ENCODE results near the gene SRPK1.

Gene SRPK1

DNA sequence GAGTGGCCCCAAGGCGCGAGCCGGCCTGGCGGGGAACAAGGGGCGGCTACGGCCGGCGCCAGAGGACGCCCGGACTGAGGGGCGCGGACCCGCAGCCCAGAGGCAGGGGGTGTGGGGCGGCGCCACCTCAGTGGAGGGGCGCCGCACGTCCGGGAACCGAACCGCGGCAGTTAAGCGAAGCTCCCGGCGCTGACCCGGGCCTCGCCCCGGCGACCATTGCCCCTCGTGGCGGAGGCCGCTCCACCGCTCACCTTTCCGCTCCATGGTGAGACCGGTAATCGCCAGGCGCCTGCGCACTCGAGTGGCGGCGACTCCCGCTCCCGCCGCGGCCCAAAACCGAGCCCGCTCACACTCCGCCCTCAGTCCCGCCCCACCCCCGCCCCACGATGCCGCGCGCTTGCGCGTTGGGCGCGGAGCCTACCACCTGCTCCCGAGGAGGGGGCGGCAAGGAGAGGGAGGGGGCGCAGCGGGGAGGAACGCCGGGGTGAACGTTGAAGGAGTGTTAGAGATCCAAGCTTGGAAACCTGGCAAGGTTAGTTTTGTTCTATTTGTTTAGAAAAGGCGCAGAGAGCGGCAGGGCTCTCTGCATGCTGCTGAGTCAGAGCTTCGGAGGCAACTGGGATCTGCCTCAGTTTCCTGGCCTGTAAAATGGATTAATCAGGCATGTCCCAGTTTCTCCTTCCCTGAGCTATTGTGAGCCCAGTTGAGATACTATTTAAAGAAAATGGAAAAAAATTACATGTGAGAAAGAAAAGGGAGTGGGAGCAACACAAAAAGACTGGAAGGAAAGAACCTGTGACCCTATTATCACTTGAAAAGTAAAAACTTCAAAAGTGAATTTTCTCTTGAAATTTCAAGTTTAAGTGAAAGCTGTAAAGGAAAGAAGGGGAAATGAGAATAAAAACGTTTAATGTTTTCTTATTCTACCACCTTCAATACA, at the start of gene SRPK1:
Gene SRPK1 (minus strand): TSS at position 306 of the 940 bp plus-strand sequence. CDS start 42 bp downstream, at position 264.
- TF ChIP-seq, protein P1, sequence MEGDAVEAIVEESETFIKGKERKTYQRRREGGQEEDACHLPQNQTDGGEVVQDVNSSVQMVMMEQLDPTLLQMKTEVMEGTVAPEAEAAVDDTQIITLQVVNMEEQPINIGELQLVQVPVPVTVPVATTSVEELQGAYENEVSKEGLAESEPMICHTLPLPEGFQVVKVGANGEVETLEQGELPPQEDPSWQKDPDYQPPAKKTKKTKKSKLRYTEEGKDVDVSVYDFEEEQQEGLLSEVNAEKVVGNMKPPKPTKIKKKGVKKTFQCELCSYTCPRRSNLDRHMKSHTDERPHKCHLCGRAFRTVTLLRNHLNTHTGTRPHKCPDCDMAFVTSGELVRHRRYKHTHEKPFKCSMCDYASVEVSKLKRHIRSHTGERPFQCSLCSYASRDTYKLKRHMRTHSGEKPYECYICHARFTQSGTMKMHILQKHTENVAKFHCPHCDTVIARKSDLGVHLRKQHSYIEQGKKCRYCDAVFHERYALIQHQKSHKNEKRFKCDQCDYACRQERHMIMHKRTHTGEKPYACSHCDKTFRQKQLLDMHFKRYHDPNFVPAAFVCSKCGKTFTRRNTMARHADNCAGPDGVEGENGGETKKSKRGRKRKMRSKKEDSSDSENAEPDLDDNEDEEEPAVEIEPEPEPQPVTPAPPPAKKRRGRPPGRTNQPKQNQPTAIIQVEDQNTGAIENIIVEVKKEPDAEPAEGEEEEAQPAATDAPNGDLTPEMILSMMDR (IDR thresholded peaks at IDR 0.05) = peak; percentile 31
- no peaks in the 10 kb centered on the region for H3K9me3 ChIP-seq
- H3K36me3 ChIP-seq = peaks cover 8% of the 10 kb centered on the region
- peak within 1 kb of the TSS; percentile 92 for H3K27ac ChIP-seq
- peak within 1 kb of the TSS; percentile 75 to 90 for H3K4me3 ChIP-seq (ENCODE audit: low read depth in 1 of 2, low read length in 1 of 2)
- H3K4me1 ChIP-seq (ENCODE audit: control insufficient read depth in 1 of 2, insufficient read depth in 1 of 2, low read depth in 1 of 2, low read length in 1 of 2) = peaks cover 34 to 35% of the 10 kb centered on the region in 2 experiments
- H3K27me3 ChIP-seq = no peaks in the 10 kb centered on the region

DNA sequence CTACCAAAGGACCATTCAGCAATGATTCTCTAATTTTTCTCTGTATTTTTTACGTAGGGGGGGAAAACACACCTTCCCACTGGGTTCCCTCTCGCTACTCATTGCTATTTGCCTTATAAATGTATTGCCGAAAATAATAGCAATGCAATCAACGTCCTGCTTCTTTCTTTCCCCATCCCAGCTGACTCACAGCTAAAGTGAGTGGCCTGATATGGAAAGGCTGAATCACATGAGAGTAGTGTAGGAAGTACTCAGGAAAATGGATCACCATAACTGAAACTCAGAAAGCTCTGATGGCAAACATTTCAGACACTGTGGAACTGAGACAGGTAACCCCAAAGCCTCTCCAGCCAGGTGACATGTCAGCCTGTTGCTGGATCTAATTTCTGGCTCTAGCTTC, 49.3 kb upstream of the SRPK1 start:
- Histone ChIP-seq H3K36me3 (peaks cover 52% of the 10 kb centered on the region), H3K27ac (no peak overlapping the region), H3K4me1 (ENCODE audit: control insufficient read depth in 1 of 2, insufficient read depth in 1 of 2, low read depth in 1 of 2, low read length in 1 of 2) (no peaks in the 10 kb centered on the region), H3K27me3 (no peaks in the 10 kb centered on the region), H3K4me3 (ENCODE audit: low read depth in 1 of 2, low read length in 1 of 2) (no peak overlapping the region), H3K9me3 (no peaks in the 10 kb centered on the region)
- TF ChIP-seq, protein P1 (IDR thresholded peaks at IDR 0.05) = no peak

DNA sequence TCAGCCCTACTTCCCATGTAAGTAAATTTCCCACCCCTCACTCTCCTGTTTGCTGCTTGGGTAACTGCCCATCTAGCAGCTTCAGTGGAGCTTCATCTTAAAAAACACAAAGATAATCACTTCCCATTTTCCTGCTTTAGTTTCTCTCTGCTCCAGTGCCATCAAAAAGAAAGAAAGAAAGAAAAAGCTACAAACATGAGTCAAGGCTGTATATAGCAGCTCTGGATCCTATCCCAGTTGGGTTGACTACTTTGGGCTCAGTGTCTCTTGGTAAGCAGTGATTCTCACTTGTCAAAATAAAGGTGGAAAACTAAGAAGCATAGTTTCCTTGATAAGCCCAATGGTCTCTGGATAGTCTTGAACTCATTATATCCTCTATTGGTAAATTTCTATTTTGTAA, 48.7 kb upstream of the SRPK1 start:
- TF ChIP-seq, protein P1 (IDR thresholded peaks at IDR 0.05) = no peak
- no peak overlapping the region for H3K4me3 ChIP-seq (ENCODE audit: low read depth in 1 of 2, low read length in 1 of 2)

DNA sequence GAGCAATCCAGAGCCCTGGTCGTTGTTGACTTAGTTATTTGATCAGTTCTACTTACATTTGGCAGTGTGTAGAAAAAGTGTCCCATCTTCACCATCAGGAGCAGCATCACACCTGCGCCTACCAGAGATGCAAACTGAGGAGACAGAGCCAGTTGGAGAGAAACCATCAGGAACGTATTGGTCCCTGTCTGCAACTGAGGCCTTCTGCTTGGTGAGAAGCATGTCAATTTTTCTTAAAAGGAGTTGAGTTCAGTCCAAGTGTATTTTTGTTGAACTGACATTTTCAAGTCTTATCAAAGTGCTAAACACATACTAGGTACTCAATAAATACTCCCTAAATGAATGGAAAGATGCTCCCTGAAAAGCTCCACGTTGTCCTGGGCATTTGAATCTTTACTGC, 47.9 kb upstream of the SRPK1 start:
- no peaks in the 10 kb centered on the region for H3K27me3 ChIP-seq
- H3K4me1 ChIP-seq (ENCODE audit: control insufficient read depth in 1 of 2, insufficient read depth in 1 of 2, low read depth in 1 of 2, low read length in 1 of 2) = no peaks in the 10 kb centered on the region
- peaks cover 40% of the 10 kb centered on the region for H3K36me3 ChIP-seq
- H3K4me3 ChIP-seq (ENCODE audit: low read depth in 1 of 2, low read length in 1 of 2) = no peak overlapping the region
- no peaks in the 10 kb centered on the region for H3K9me3 ChIP-seq
- TF ChIP-seq, protein P1 (IDR thresholded peaks at IDR 0.05) = no peak
- H3K27ac ChIP-seq = no peak overlapping the region

More for the DNA sequence above, 48.7 kb upstream of the SRPK1 start:
- Histone ChIP-seq H3K27ac (no peak overlapping the region), H3K27me3 (no peaks in the 10 kb centered on the region), H3K36me3 (peaks cover 48% of the 10 kb centered on the region), H3K9me3 (no peaks in the 10 kb centered on the region), H3K4me1 (ENCODE audit: control insufficient read depth in 1 of 2, insufficient read depth in 1 of 2, low read depth in 1 of 2, low read length in 1 of 2) (no peaks in the 10 kb centered on the region)

DNA sequence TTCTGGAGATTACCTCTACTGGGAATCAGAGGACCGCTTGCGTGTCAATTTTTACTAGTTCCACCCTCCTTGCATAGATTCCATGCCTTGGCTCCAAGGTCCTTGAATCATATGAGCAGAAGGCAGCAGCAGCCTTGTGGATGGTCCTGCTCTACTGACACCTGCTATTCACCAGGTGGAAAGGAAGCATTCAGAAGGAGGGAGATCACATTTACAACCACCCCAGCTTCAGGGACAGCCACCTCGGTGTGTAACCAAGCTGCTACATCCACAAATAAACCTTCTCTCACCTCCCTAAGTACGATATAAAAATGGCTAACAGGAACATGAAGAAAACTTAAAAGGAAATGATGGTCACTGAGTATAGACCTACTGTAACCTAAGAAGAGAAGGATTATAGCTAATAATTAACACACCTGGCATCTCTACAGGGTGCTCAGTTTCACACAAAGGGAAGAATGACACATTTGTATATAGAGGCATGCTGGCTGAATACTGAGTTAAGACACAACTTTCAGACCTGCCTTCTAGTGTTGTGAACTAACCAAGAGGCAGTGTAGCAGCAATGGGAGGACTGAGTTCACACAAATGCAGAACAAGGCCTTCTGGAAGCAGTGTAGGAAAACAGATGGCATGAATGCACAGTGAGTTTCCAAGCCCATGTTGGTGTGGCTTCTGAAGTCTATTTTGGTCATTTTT, 46.3 kb upstream of the SRPK1 start:
- no peak overlapping the region for H3K4me3 ChIP-seq (ENCODE audit: low read depth in 1 of 2, low read length in 1 of 2)
- H3K27me3 ChIP-seq = no peaks in the 10 kb centered on the region
- TF ChIP-seq, protein P1 (IDR thresholded peaks at IDR 0.05) = no peak
- H3K4me1 ChIP-seq (ENCODE audit: control insufficient read depth in 1 of 2, insufficient read depth in 1 of 2, low read depth in 1 of 2, low read length in 1 of 2) = no peaks in the 10 kb centered on the region
- H3K9me3 ChIP-seq = no peaks in the 10 kb centered on the region
- peaks cover 27% of the 10 kb centered on the region for H3K36me3 ChIP-seq
- peak overlapping the region; percentile 35 for H3K27ac ChIP-seq

All from neutrophil (primary cell).